ENCODE data around the gene DNAH11. TPM values are rescaled to one million over a fixed set of nuclear protein-coding genes. Genes with fewer than 3 reads are reported as not detected.
"Not testable (repeated sequence)": the region's sequence is repeated elsewhere in the genome, so short reads cannot be mapped to it uniquely, and the experiment has no call there.

Gene DNAH11
- total and polyA plus RNA-seq, 5 donors from 2014 or later, result 0.34 to 0.65 TPM; not detected in 3

- Mint-ChIP-seq H3K9me3 (peaks cover 0 to 2% (median 0%) of the 10 kb centered on the region in 7 donors), H3K4me3 (no peak overlapping the region), H3K27ac (no peak overlapping the region), H3K27me3 (no peaks in the 10 kb centered on the region), H3K36me3 (no peaks in the 10 kb centered on the region), H3K4me1 (no peaks in the 10 kb centered on the region)
- no peak for ATAC-seq (ENCODE audit: low read depth in 2 of 2)
- H3K27me3 ChIP-seq (ENCODE audit: control insufficient read depth, insufficient read depth, low read length), result no peaks in the 10 kb centered on the region
- H3K27ac ChIP-seq (ENCODE audit: insufficient read depth, low read length, poor library complexity, severe bottlenecking), result no peak overlapping the region
- H3K4me3 ChIP-seq (ENCODE audit: low read depth, low read length), result no peak overlapping the region
- H3K4me1 ChIP-seq (ENCODE audit: control insufficient read depth, insufficient read depth, low read length, poor library complexity, severe bottlenecking), result no peaks in the 10 kb centered on the region
- H3K9me3 ChIP-seq (ENCODE audit: control insufficient read depth in 2 of 2, low read length in 2 of 2), result peaks cover 0 to 3% of the 10 kb centered on the region in 2 experiments
- DNase-seq, result no peak
- no peaks in the 10 kb centered on the region for H3K36me3 ChIP-seq (ENCODE audit: control insufficient read depth, insufficient read depth, low read length)
These were observed 113.2 kb downstream of the DNAH11 start for GRCh38 chr7:21656081-21656480.

- H3K4me3 Mint-ChIP-seq, result no peak overlapping the region
- H3K4me1 Mint-ChIP-seq, result no peaks in the 10 kb centered on the region
- no peaks in the 10 kb centered on the region for H3K4me1 ChIP-seq (ENCODE audit: control insufficient read depth, insufficient read depth, low read length, poor library complexity, severe bottlenecking)
- no peak overlapping the region for H3K27ac Mint-ChIP-seq
- H3K27ac ChIP-seq (ENCODE audit: insufficient read depth, low read length, poor library complexity, severe bottlenecking), result no peak overlapping the region
- DNase-seq (no peak), ATAC-seq (ENCODE audit: low read depth in 2 of 2) (no peak)
- H3K36me3 ChIP-seq (ENCODE audit: control insufficient read depth, insufficient read depth, low read length), result no peaks in the 10 kb centered on the region
- H3K9me3 ChIP-seq (ENCODE audit: control insufficient read depth in 2 of 2, low read length in 2 of 2), result peaks cover 0 to 3% of the 10 kb centered on the region in 2 experiments
- H3K27me3 Mint-ChIP-seq, result no peaks in the 10 kb centered on the region
- H3K27me3 ChIP-seq (ENCODE audit: control insufficient read depth, insufficient read depth, low read length), result no peaks in the 10 kb centered on the region
- no peak overlapping the region for H3K4me3 ChIP-seq (ENCODE audit: low read depth, low read length)
- H3K9me3 Mint-ChIP-seq, result peaks cover 0 to 8% (median 0%) of the 10 kb centered on the region in 7 donors
- no peaks in the 10 kb centered on the region for H3K36me3 Mint-ChIP-seq
These were observed 114.0 kb downstream of the DNAH11 start for GRCh38 chr7:21656796-21657195.

DNA sequence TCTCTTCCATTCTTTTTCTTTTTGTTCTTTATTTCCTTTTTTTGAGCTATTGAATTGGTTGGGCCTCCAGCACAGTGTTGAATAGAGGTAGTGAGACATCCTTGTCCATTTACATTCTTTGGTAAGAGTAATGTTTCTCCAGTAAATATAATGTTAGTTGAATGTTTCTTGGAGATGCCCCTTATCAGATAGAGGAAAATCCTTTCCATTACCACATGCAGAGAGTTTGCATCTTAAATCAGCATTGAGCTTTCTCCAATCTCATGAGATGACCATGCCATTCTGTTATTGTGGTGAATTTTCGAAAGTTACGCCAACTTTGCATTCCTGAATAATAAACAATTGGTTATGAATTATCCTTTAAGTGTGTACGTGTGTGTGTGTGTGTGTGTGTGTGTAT is 127.7 kb downstream of the DNAH11 start:
- Mint-ChIP-seq H3K36me3 (no peaks in the 10 kb centered on the region), H3K27ac (no peak overlapping the region), H3K9me3 (peaks cover 0 to 2% (median 0%) of the 10 kb centered on the region in 7 donors), H3K4me3 (no peak overlapping the region), H3K4me1 (no peaks in the 10 kb centered on the region), H3K27me3 (peaks cover 8% of the 10 kb centered on the region)
- no peaks in the 10 kb centered on the region for H3K9me3 ChIP-seq (ENCODE audit: control insufficient read depth in 2 of 2, low read length in 2 of 2)
- DNase-seq, result no peak
- no peaks in the 10 kb centered on the region for H3K36me3 ChIP-seq (ENCODE audit: control insufficient read depth, insufficient read depth, low read length)
- no peak overlapping the region for H3K4me3 ChIP-seq (ENCODE audit: low read depth, low read length)
- H3K4me1 ChIP-seq (ENCODE audit: control insufficient read depth, insufficient read depth, low read length, poor library complexity, severe bottlenecking), result no peaks in the 10 kb centered on the region
- H3K27me3 ChIP-seq (ENCODE audit: control insufficient read depth, insufficient read depth, low read length), result no peaks in the 10 kb centered on the region
- no peak for ATAC-seq (ENCODE audit: low read depth in 2 of 2)
- no peak overlapping the region for H3K27ac ChIP-seq (ENCODE audit: insufficient read depth, low read length, poor library complexity, severe bottlenecking)

- H3K4me1 Mint-ChIP-seq, result no peaks in the 10 kb centered on the region
- H3K36me3 Mint-ChIP-seq, result no peaks in the 10 kb centered on the region
- H3K27me3 Mint-ChIP-seq, result peaks cover 5% of the 10 kb centered on the region
- DNase-seq, result peak in 1 of 3 donors; percentile 30
- no peak for ATAC-seq (ENCODE audit: low read depth in 2 of 2)
- H3K36me3 ChIP-seq (ENCODE audit: control insufficient read depth, insufficient read depth, low read length), result no peaks in the 10 kb centered on the region
- no peak overlapping the region for H3K4me3 Mint-ChIP-seq
- H3K4me1 ChIP-seq (ENCODE audit: control insufficient read depth, insufficient read depth, low read length, poor library complexity, severe bottlenecking), result no peaks in the 10 kb centered on the region
- no peak overlapping the region for H3K27ac Mint-ChIP-seq
- H3K9me3 Mint-ChIP-seq, result peaks cover 0 to 2% (median 0%) of the 10 kb centered on the region in 7 donors
- no peaks in the 10 kb centered on the region for H3K27me3 ChIP-seq (ENCODE audit: control insufficient read depth, insufficient read depth, low read length)
- no peak overlapping the region for H3K4me3 ChIP-seq (ENCODE audit: low read depth, low read length)
- no peak overlapping the region for H3K27ac ChIP-seq (ENCODE audit: insufficient read depth, low read length, poor library complexity, severe bottlenecking)
- H3K9me3 ChIP-seq (ENCODE audit: control insufficient read depth in 2 of 2, low read length in 2 of 2), result no peaks in the 10 kb centered on the region
These were observed 129.0 kb downstream of the DNAH11 start for GRCh38 chr7:21671859-21672258.

DNA sequence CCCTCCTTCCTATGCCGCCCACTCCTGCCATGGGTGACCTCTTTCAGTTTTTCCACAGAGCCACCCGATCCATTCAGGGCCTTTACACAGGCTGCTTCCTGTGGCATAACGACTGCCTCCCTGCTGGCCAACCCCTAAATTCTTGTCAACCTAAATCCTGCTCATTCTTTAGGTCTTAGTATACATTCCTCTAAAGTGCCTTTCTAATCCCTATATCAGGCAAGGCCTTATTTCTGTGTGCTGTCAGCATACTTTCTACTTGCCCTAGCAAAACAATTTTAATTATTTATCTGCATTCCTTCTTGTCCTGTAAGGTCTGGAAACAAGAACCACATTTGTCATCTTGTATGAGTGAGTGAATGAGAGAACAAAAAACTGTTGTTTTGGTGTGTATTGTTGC is 132.4 kb downstream of the DNAH11 start:
- no peaks in the 10 kb centered on the region for H3K36me3 Mint-ChIP-seq
- H3K36me3 ChIP-seq (ENCODE audit: control insufficient read depth, insufficient read depth, low read length), result no peaks in the 10 kb centered on the region
- no peaks in the 10 kb centered on the region for H3K4me1 ChIP-seq (ENCODE audit: control insufficient read depth, insufficient read depth, low read length, poor library complexity, severe bottlenecking)
- no peak overlapping the region for H3K27ac ChIP-seq (ENCODE audit: insufficient read depth, low read length, poor library complexity, severe bottlenecking)
- no peaks in the 10 kb centered on the region for H3K27me3 Mint-ChIP-seq
- no peak overlapping the region for H3K4me3 Mint-ChIP-seq
- H3K27ac Mint-ChIP-seq, result no peak overlapping the region
- no peaks in the 10 kb centered on the region for H3K4me1 Mint-ChIP-seq
- H3K27me3 ChIP-seq (ENCODE audit: control insufficient read depth, insufficient read depth, low read length), result peaks cover 2% of the 10 kb centered on the region
- DNase-seq (no peak), ATAC-seq (ENCODE audit: low read depth in 2 of 2) (no peak)
- H3K9me3 Mint-ChIP-seq, result peaks cover 0 to 2% (median 0%) of the 10 kb centered on the region in 7 donors
- H3K4me3 ChIP-seq (ENCODE audit: low read depth, low read length), result no peak overlapping the region
- H3K9me3 ChIP-seq (ENCODE audit: control insufficient read depth in 2 of 2, low read length in 2 of 2), result no peaks in the 10 kb centered on the region

DNA sequence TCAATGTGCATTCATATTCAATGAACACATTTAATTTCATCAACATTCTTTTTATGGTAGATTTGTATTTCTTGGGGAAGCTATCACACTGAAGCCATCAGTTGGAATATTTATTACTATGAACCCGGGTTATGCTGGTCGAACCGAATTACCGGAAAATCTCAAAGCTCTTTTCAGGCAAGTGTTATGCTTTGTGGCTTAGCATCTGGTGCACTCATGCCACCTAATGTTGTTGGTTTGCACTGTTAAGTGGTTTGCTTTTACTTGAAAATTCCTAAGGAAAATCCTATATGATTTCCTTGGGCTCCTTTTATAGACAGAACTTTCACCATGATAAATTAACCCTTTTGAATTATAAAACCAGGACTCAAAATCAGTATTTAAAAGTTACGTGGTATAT is 147.9 kb downstream of the DNAH11 start:
- no peaks in the 10 kb centered on the region for H3K4me1 ChIP-seq (ENCODE audit: control insufficient read depth, insufficient read depth, low read length, poor library complexity, severe bottlenecking)
- ATAC-seq (ENCODE audit: low read depth in 2 of 2) (no peak), DNase-seq (no peak)
- no peaks in the 10 kb centered on the region for H3K36me3 Mint-ChIP-seq
- no peak overlapping the region for H3K27ac Mint-ChIP-seq
- no peak overlapping the region for H3K27ac ChIP-seq (ENCODE audit: insufficient read depth, low read length, poor library complexity, severe bottlenecking)
- H3K4me3 Mint-ChIP-seq, result no peak overlapping the region
- H3K36me3 ChIP-seq (ENCODE audit: control insufficient read depth, insufficient read depth, low read length), result no peaks in the 10 kb centered on the region
- no peaks in the 10 kb centered on the region for H3K9me3 ChIP-seq (ENCODE audit: control insufficient read depth in 2 of 2, low read length in 2 of 2)
- H3K4me1 Mint-ChIP-seq, result no peaks in the 10 kb centered on the region
- no peak overlapping the region for H3K4me3 ChIP-seq (ENCODE audit: low read depth, low read length)
- no peaks in the 10 kb centered on the region for H3K27me3 Mint-ChIP-seq
- H3K27me3 ChIP-seq (ENCODE audit: control insufficient read depth, insufficient read depth, low read length), result no peaks in the 10 kb centered on the region
- H3K9me3 Mint-ChIP-seq, result peaks cover 0 to 5% (median 0%) of the 10 kb centered on the region in 7 donors

DNA sequence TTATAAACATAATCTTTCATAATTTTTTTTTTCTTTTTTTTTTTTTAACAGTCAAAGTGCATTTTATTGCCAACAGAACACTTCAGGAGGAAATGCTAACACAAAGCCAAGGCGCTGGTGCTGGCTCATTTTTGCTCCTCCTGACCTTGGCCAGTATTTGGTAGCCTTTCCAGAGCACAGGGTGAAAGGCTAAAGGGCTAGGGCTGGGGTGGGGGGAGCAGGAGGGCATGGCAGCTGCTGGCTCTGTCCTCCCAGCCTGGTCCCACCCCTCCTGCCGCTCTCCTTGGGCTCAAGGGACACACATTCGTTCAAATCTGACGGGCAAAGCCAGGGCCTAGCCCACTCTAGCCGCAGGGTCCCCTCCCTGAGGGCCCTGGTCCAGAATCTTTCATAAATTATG is 148.3 kb downstream of the DNAH11 start:
- H3K4me3 Mint-ChIP-seq; H3K9me3 ChIP-seq (ENCODE audit: control insufficient read depth in 2 of 2, low read length in 2 of 2); ATAC-seq (ENCODE audit: low read depth in 2 of 2); DNase-seq; H3K4me3 ChIP-seq (ENCODE audit: low read depth, low read length); H3K27me3 Mint-ChIP-seq; H3K36me3 ChIP-seq (ENCODE audit: control insufficient read depth, insufficient read depth, low read length); H3K27me3 ChIP-seq (ENCODE audit: control insufficient read depth, insufficient read depth, low read length); H3K4me1 ChIP-seq (ENCODE audit: control insufficient read depth, insufficient read depth, low read length, poor library complexity, severe bottlenecking); H3K9me3 Mint-ChIP-seq; H3K4me1 Mint-ChIP-seq; H3K27ac ChIP-seq (ENCODE audit: insufficient read depth, low read length, poor library complexity, severe bottlenecking); H3K27ac Mint-ChIP-seq; H3K36me3 Mint-ChIP-seq: not testable (repeated sequence)

GRCh38 chr7:21700587-21700986 is 157.7 kb downstream of the DNAH11 start:
- H3K4me1 Mint-ChIP-seq; H3K9me3 ChIP-seq (ENCODE audit: control insufficient read depth in 2 of 2, low read length in 2 of 2); H3K4me3 Mint-ChIP-seq; ATAC-seq (ENCODE audit: low read depth in 2 of 2); H3K27me3 Mint-ChIP-seq; DNase-seq; H3K36me3 ChIP-seq (ENCODE audit: control insufficient read depth, insufficient read depth, low read length); H3K4me1 ChIP-seq (ENCODE audit: control insufficient read depth, insufficient read depth, low read length, poor library complexity, severe bottlenecking); H3K27ac Mint-ChIP-seq; H3K9me3 Mint-ChIP-seq; H3K4me3 ChIP-seq (ENCODE audit: low read depth, low read length); H3K27ac ChIP-seq (ENCODE audit: insufficient read depth, low read length, poor library complexity, severe bottlenecking); H3K36me3 Mint-ChIP-seq; H3K27me3 ChIP-seq (ENCODE audit: control insufficient read depth, insufficient read depth, low read length): not testable (repeated sequence)

Data from CD4-positive, CD25-positive, alpha-beta regulatory T cell (primary cell).